HCT116 (cell line): Measurements from ENCODE around the gene SLC26A9.

Source experiments
- CTCF ChIP-seq, 3 experiments: fragments of 200-600 bp in 1 of 3; sonication (generic) in 1 of 3; IDR thresholded peaks in 2 of 3; conservative IDR thresholded peaks in 1 of 3; 2 replicates each; pipeline ENCODE4 v1.5.1; 2012 to 2017; ENCODE audit warnings: low read depth in 2 of 3, low read length in 2 of 3, antibody characterized with exemption in 1 of 3, borderline replicate concordance in 1 of 3, control low read depth in 1 of 3, mild to moderate bottlenecking in 1 of 3, mixed read lengths in 1 of 3, mixed run types in 1 of 3, moderate library complexity in 1 of 3; ENCODE audit not compliant: insufficient read depth in 1 of 3
- EZH2phosphoT487 ChIP-seq: fragments of 200-600 bp; IDR thresholded peaks from 2 replicates; pipeline ENCODE4 v1.6.1; 2018; ENCODE audit warnings: antibody characterized with exemption, borderline replicate concordance
- POLR2A ChIP-seq: IDR thresholded peaks from 2 replicates; pipeline ENCODE4 v1.7.0; 2011; ENCODE audit warnings: borderline replicate concordance; ENCODE audit not compliant: insufficient read depth, insufficient read length; ENCODE audit errors: extremely low read depth

- TF ChIP-seq CTCF (IDR thresholded peaks at IDR 0.05 in 2 of 3, conservative IDR thresholded peaks at IDR 0.05 in 1 of 3; ENCODE audit: borderline replicate concordance in 1 of 3, insufficient read depth in 1 of 3, low read depth in 2 of 3, low read length in 2 of 3) (no peak), EZH2phosphoT487 (no peak), POLR2A (no peak)
Measured at GRCh38 chr1:205972491-205973168, 29.4 kb upstream of the SLC26A9 start.
